ENCODE results near the gene FGFRL1. TPM values are rescaled to one million over a fixed set of nuclear protein-coding genes. Genes with fewer than 3 reads are reported as not detected.

Gene FGFRL1
- polyA plus RNA-seq, 1 donor from 2014 or later, result 0.97 TPM

DNA sequence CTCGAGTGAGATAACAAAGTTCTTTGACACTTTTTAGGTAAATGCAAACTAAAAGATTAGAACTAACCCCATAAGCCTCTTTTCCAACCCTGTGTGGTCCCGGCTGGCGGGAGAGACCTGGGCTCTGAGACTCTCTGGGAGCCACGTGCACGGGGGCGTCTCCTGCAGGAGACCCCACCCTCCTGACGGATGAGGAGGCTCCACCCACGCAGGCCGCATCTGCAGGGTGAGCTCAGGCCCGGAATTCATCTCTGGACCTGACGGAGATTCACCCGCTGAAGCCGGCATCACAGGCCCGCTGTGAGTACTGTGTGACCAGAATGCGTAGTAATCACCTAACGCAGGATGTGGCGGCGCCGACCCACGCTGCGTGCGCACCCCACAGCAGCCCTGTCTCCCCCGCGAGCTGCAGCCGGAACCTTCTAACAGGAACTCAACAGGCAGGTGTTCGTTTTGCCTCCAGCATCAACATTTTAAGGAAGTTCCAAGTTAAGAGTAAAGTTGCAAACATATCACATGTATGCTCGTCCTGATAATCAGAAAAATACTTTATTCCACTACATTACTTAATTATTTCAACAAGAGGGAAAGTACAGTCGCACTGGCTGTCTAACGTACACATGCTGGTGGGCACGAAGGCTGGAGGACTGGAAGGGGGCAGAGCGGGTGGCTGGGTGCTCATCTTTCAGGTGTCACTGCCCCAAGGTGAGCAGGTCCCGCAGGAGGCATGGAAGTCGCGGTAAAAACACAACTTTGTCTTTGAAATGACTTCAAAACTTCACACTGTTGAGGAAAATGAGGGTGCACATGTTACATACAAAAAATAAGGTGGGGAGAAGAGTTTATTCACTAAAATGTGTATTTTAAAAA, 44.5 kb downstream of the FGFRL1 start:
- Histone ChIP-seq H3K4me2 (ENCODE audit: low read length) (no peak overlapping the region), H3K9me3 (ENCODE audit: low read length) (no peaks in the 10 kb centered on the region), H3K27me3 (ENCODE audit: insufficient read depth, low read depth, low read length) (no peaks in the 10 kb centered on the region), H3K79me2 (replicated peaks; ENCODE audit: insufficient read depth, low read length) (no peaks in the 10 kb centered on the region), H2AFZ (ENCODE audit: low read depth, low read length) (no peak overlapping the region), H3K4me3 (ENCODE audit: low read length) (no peak overlapping the region), H4K20me1 (ENCODE audit: insufficient read depth) (no peaks in the 10 kb centered on the region), H3K9ac (ENCODE audit: low read length) (no peak overlapping the region), H3F3A (ENCODE audit: insufficient read depth, low read length, poor library complexity, severe bottlenecking) (no peaks in the 10 kb centered on the region), H3K27ac (ENCODE audit: low read length) (no peak overlapping the region), H3K9me2 (ENCODE audit: insufficient read depth, low read length) (no peaks in the 10 kb centered on the region), H3K36me3 (ENCODE audit: insufficient read depth, low read length) (no peaks in the 10 kb centered on the region)
- no peak for TF ChIP-seq CTCF (IDR thresholded peaks at IDR 0.05; ENCODE audit: poor library complexity, severe bottlenecking)
- no peak for TF ChIP-seq EZH2 (IDR thresholded peaks at IDR 0.05; ENCODE audit: borderline replicate concordance, insufficient read depth, low read length, poor library complexity, severe bottlenecking)
- TF ChIP-seq MXI1 (conservative IDR thresholded peaks at IDR 0.05; ENCODE audit: poor library complexity, severe bottlenecking), result no peak
- TF ChIP-seq TAF1 (IDR thresholded peaks at IDR 0.05; ENCODE audit: low read depth), result no peak
- no peak for TF ChIP-seq POLR2AphosphoS5 (IDR thresholded peaks at IDR 0.05)
- TF ChIP-seq EP300 (conservative IDR thresholded peaks at IDR 0.05; ENCODE audit: poor library complexity, severe bottlenecking), result no peak
- no peak for TF ChIP-seq SMC3 (conservative IDR thresholded peaks at IDR 0.05; ENCODE audit: poor library complexity)
- no peak for TF ChIP-seq REST (IDR thresholded peaks at IDR 0.05; ENCODE audit: borderline replicate concordance)
- TF ChIP-seq RAD21 (conservative IDR thresholded peaks at IDR 0.05), result no peak

DNA sequence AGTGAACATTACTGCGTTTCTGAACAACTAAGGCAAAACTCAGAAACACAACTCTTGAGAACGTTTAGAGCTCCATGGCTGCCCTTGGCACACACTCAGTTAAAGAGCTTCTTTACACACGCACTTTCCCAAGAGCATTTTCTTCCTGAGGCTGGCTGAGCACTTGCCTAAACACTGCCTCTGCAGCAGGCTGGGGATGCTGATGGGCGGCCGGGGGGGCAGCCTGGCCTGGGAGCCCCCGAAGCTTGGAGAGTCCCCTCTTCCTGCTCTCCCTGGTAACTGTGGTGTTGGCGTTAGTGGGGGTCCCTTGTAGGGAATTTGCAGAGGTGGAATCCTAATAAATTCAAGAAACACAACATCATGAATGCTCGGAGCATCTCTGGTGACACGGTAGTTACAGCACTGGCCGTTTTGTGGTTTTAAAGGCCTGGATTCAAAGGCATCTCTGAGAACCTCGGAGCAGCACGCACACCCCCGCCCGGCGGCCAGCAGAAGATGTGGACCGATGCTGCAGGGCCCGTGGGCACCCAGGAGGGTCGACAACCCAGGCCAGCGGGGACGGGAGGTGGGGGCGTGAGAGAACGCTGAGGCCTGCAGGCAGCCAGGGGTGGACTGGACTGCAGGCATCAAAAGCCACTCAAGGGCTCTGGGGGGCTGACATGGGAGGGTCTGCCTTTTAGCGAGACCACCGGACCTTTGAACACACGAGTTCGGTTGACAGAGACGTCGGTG, 45.4 kb downstream of the FGFRL1 start:
- Histone ChIP-seq H3K4me3 (ENCODE audit: low read length) (no peak overlapping the region), H3F3A (ENCODE audit: insufficient read depth, low read length, poor library complexity, severe bottlenecking) (no peaks in the 10 kb centered on the region), H3K27me3 (ENCODE audit: insufficient read depth, low read depth, low read length) (no peaks in the 10 kb centered on the region), H4K20me1 (ENCODE audit: insufficient read depth) (no peaks in the 10 kb centered on the region), H3K4me2 (ENCODE audit: low read length) (no peak overlapping the region), H3K27ac (ENCODE audit: low read length) (no peak overlapping the region), H3K79me2 (replicated peaks; ENCODE audit: insufficient read depth, low read length) (no peaks in the 10 kb centered on the region), H2AFZ (ENCODE audit: low read depth, low read length) (no peak overlapping the region), H3K9ac (ENCODE audit: low read length) (no peak overlapping the region), H3K9me2 (ENCODE audit: insufficient read depth, low read length) (no peaks in the 10 kb centered on the region), H3K9me3 (ENCODE audit: low read length) (no peaks in the 10 kb centered on the region), H3K36me3 (ENCODE audit: insufficient read depth, low read length) (no peaks in the 10 kb centered on the region)
- TF ChIP-seq MXI1 (conservative IDR thresholded peaks at IDR 0.05; ENCODE audit: poor library complexity, severe bottlenecking), result no peak
- TF ChIP-seq REST (IDR thresholded peaks at IDR 0.05; ENCODE audit: borderline replicate concordance), result no peak
- TF ChIP-seq TAF1 (IDR thresholded peaks at IDR 0.05; ENCODE audit: low read depth), result no peak
- no peak for TF ChIP-seq POLR2AphosphoS5 (IDR thresholded peaks at IDR 0.05)
- TF ChIP-seq SMC3 (conservative IDR thresholded peaks at IDR 0.05; ENCODE audit: poor library complexity), result no peak
- TF ChIP-seq EZH2 (IDR thresholded peaks at IDR 0.05; ENCODE audit: borderline replicate concordance, insufficient read depth, low read length, poor library complexity, severe bottlenecking), result no peak
- TF ChIP-seq EP300 (conservative IDR thresholded peaks at IDR 0.05; ENCODE audit: poor library complexity, severe bottlenecking), result no peak
- no peak for TF ChIP-seq RAD21 (conservative IDR thresholded peaks at IDR 0.05)
- no peak for TF ChIP-seq CTCF (IDR thresholded peaks at IDR 0.05; ENCODE audit: poor library complexity, severe bottlenecking)

Measured in neural cell (in vitro differentiated cells).